Stimulated activated CD8-positive, alpha-beta memory T cell treated with anti-CD3 and anti-CD28 coated beads, Interleukin-4, amount 100 ng/mL, for 48 hours (primary cell): ENCODE data around the gene CD302.
"Not testable (repeated sequence)": the region's sequence is repeated elsewhere in the genome, so short reads cannot be mapped to it uniquely, and the experiment has no call there.

Experiments used
- DNase-seq: peaks from one replicate; pipeline ENCODE4 v3.0.0-alpha.2; 2020

CD302 gene, protein sequence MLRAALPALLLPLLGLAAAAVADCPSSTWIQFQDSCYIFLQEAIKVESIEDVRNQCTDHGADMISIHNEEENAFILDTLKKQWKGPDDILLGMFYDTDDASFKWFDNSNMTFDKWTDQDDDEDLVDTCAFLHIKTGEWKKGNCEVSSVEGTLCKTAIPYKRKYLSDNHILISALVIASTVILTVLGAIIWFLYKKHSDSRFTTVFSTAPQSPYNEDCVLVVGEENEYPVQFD

DNA sequence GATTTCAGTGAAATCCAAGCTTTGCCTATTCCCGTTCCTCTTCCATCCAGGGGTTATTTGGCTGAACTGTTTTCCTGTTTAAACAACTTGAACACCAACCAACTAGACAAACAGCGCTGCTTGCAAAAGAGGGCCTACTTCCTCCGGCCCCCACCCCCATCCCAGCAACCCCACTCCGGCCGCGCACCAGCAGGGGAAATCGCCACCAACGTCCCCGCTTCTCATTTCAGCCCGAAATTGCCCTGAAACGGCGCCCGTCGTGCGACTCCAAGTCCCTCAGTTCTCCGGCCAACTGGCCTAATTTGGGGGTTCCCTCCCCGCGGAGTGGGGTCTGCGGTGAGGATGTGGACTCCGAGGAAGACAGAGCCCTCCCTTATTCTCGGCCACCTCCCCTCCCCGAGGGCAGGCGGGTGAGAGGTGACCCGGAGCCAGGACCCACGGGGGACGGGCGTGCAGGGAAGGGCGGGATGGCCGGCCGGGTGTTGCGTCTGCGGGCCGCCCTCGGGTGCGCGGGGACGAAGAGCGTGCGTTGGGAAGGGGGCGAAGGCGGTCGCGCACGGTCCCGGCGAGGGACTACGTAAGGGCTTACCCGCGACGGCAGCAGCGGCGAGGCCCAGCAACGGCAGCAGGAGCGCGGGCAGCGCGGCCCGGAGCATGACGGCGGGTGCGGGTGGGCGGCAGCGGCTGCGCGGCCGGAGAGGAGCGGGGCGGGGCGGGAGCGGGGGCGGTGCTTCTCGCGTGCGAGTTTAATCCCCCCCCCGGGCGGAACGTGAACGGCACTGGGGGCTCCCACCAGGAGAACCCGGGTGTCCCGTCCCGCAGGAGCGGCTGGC, at the start of gene CD302:
Gene CD302 (minus strand): TSS at position 666 of the 833 bp plus-strand sequence. CDS start 10 bp downstream, at position 656.
- DNase-seq, result peak; percentile 63

DNA sequence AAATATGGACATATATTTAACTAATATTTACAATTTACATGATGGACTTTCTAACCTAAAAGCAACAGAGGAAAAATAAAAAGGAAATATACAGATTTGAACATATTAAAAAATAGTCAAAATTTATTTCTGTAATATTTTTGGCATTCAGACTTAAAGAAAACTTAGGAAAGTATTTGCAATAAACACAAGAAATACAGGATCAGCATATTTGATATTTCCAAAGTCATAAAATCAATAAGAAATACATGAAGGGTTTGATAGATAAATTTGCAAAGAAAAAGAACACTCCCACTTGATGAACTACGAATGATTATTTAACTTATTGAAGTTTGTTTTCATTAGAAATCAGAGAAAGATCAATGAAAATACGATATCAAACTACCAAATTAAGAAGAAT, 48.6 kb upstream of the CD302 start:
- DNase-seq, result no peak

DNA sequence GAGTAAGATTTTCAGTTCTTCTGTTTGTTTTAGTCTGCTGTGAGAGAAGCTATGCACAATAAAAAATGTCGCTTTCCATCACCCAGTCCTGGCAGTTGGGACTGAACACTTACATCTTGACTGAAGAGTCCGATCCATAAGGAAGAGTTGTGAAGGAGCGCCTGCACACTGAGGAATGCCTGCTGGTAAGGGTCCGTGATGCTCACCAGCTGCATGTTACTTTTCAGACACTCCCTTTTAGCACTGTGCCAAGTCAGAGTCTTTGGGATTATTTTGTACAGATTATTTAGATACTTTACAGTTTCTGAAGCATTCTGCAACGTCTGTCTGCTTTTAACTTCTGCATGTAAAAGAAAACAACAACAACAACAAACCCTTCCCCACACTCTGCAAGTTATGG, 42.6 kb upstream of the CD302 start:
- DNase-seq, result no peak

DNA sequence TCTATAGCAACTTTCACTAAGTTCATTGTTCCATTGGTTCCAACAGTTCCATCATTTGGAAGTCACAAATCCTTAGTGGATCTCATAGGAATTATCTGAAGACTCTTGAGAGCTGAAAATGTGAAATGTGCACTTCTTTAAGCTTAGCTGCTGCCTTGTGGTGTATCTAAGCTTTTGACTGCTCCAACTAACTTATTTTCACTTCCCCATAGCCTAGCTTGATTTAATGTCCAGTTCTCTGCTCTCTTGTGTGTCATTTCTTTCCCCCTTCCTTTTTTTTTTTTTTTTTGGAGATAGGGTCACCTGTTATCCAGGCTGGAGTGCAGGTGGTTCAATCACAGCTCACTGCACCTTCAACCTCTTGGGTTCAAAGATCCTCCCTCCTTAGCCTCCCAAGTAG, 34.9 kb upstream of the CD302 start:
- DNase-seq, result no peak

DNA sequence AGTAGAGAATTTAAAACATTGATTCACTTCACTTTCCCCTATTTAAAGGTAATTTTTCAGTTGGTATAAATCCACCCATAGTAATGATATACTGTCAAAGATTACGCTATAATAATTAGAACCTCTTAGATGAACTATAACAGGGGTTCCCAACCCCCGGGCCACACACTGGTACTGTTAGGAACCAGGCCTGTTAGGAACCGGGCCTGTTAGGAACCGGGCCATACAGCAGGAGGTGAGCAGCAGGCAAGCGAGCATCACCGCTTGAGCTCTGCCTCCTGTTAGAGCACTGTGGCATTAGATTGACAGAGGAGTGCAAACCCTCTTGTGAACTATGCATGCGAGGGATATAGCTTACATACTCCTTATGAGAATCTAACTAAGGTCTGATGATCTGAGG, 34.0 kb upstream of the CD302 start:
- no peak for DNase-seq

DNA sequence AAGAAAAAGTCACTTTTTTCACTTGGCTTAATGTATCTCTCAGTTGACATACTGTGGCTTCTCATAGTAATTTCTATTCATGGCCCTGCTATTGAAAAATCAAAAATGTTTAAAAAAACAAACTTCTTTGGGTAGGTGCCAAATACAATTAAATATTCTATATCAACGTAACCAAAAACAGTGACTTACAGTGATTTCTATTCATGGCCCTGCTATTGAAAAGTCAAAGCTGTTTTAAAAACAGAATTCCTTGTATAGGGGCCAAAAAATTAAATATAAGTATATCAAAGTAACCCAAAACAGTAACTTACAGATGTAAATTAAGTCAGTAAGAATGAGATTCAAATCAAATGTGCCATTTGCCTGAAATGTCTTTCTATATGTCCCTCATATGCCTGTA, 31.4 kb upstream of the CD302 start:
- DNase-seq, result no peak

DNA sequence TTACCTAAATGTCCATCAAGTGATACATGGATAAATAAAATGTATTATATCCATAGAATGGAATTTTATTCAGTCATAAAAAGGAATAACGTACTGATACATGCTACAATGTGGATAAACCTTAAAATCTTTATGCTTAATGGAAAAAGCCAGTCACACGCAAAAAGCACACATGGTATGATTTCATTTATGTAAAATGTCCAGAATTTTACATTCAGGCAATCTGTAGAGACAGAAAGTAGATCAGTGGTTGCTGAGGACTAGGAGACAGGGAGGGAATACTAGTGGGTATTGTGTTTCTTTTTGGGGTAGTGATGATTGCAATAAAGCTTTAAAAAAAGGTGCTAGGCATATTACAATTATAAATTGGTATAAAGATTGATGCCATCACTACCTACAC, 30.7 kb upstream of the CD302 start:
- no peak for DNase-seq

DNA sequence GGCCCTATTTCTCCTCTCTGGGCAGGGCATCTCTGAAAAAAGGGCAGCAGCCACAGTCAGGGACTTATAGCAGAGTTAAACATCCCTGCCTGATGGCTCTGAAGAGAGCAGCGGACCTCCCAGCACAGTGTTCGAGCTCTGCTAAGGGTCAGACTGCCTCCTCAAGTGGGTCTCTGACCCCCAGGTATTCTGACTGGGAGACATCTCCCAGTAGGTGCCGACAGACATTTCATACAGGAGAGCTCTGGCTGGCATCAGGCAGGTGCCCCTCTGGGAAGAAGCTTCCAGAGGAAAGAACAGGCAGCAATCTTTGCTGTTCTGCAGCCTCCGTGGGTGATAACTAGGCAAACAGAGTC, 24.4 kb upstream of the CD302 start:
- DNase-seq, result not testable (repeated sequence)

DNA sequence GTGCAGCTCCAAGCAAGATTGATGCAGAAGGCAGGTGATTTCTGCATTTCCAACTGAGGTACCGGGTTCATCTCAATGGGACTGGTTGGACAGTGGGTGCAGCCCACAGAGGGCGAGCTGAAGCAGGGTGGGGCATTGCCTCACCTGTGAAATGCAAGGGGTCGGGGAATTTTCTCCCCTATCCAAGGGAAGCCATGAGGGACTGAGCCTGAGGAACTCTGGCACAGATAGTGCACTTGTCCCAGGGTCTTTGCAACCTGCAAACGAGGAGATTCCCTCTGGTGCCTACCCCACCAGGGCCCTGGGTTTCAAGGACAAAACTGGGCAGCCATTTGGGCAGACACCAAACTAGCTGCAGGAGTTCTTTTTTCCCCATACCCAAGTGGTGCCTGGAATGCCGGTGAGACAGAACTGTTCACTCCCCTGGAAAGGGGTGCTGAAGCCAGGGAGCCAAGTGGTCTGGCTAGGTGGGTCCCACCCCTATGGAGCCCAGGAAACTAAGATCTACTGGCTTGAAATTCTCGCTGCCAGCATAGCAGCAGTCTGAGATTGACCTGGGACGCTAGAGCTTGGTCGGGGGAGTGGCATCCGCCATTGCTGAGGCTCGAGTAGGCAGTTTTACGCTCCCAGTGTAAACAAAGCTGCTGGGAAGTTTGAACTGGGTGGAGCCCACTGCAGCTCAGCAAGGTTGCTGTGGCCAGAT, 23.9 kb upstream of the CD302 start:
- DNase-seq, result not testable (repeated sequence)

DNA sequence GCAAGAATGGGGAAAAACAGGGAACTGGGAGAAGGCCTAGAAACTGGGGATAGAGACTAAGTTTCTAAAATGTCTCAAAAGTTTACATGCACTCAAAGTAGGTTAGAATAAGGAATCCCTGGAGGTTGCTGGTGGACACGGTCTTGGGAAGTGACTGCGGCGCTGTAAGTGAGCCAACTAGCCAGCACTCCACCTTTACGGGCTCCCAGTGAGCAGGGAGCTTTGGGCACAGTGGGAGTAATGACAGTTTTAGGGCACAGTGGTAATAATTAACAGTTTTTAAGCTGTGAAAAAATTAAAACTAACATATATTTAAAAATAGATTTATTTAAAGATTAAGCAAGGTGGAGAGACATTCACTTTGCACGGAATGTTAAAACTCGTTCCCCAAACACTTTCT, 20.9 kb upstream of the CD302 start:
- DNase-seq, result no peak

DNA sequence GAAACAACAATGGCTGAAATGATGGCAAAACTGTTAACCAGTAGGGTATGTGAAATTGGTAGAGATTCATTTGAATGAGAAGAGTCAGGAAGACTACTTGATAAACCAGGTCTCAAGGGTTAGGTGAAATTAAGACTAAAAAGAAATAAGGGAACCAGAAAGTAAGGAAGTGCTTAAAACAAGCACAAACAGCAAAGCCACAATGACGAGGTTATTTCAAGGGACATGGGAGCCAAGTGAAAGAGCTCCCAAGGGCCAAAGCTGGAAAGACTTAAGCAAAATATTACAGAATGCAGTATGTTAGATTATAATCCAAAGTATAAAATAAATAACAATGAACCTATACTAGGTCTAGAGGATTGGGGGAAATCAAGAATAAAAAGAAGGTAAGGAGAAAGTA, 19.3 kb upstream of the CD302 start:
- no peak for DNase-seq

DNA sequence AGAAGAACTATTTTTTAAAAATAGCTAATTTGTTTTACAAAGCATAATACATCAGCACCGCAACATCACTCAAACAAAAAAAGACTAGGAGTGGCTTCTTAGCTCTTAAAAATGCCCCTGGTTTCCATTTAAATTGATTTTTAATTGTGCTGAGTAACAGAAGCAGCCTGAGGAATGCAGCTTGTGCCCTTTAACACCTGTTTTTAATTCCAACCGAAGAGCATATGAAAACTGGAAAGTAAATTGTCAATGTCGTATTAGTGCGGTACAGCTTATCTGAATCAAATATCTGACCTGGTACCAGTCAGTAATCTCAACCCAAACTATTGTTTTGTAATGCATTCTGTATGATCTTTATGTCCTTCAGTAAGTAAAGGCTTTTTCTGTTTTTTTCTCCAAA, 13.2 kb upstream of the CD302 start:
- no peak for DNase-seq

DNA sequence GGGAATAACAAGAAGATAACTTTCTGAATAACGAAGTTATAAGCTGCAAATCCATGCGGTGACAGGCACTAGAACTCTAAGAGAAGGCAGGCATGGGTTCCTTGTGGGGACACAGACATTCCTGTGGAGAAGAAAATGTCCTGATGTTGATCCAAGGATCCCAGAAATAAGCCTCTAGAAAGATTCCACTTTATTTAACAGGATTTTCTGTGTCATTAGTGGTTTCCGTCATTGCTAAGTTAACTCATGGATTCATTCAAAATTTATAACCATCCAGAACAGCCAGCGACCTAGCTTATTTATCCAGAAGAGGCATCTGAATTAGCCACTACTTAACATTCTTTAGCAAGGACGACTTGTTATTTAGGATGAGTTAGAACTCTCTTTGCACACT, 10.0 kb upstream of the CD302 start:
- DNase-seq, result no peak

DNA sequence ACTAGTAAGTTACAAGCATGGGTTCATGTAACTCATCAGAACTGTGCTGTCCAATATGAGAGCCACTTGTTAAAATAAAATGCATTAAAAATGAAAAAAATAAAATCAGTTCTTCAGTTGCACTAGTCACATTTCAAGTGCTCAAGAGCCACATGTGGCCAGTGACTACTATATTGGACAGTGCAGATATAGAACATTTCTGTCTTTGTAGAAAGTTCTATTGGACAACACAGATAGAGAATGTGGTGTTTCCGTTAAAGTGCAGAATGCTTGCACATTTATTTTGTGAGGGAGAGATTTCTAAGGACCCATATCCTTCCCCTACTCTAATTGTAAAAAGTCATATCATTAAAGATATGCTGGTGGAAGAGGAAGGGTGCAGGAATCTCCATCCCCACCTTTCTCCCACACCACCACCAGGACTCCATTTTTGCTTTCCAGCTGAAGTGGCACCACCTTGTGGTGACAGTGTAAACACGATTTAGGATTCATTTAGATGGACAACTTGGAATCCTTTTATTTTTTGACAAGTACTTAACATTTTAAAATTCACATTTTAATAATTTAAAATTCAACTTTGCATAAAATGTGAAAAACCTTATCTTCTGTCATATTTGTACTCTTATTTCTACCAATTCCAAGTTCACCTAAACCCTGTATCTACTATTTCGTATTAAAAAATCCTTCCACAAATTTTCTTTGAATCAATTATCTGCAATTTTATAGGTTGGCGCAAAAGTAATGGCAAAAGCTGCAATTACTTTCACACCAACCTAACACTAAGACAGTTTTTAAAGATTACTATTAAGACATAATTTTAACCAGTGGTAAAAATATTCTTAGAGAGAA, 9.4 kb upstream of the CD302 start:
- DNase-seq, result peak; percentile 34

DNA sequence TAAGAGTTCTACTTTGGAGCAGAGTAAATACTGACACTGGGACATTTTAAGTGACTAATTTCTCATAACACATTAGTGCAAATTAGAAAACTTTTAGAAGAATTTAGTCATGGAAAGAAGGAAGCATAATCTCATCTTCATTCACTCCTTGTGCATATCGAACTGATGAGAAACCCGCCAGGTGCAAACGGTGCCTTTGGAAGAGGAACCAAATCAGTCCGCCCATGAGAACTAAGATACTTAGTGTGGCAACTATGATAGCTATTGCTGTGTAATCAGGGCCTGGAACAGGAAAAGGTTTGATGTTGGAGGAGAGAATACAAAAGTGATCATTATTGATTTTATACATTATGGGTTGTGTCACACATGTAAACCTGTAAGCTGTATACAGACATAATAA, 6.9 kb upstream of the CD302 start:
- DNase-seq, result no peak

DNA sequence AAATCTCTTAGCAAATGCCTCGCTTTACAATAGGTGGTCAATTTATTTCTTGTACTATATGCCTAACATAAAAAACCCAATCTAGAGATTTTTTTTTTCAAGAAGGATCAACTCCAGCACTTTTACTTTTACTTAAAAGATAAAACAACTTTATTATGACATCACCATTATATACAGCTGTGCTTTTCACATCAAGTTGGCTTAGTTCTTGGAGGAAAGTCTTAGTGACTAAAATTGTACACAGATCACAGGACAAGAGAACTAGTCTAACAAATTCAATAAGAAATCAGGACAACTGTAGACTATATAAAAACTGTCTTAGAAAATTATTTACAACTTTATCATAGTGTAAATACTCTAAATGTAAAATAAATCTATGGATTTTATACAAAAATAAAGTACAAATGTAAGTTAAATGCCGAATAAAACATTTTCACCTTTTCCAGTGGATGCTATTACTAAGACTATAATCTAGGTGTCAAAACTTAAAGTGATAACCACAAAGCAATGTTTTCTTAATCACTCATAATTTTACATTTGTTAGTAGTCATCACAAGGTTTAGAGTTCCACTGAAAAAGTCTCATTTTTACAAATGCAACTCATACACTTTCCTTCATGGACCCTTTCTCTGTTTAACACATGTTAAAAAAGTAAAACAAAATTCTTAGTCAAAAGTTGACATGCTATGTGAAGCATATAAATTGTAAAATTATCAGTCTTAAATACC, 5.4 kb upstream of the CD302 start:
- DNase-seq, result no peak

DNA sequence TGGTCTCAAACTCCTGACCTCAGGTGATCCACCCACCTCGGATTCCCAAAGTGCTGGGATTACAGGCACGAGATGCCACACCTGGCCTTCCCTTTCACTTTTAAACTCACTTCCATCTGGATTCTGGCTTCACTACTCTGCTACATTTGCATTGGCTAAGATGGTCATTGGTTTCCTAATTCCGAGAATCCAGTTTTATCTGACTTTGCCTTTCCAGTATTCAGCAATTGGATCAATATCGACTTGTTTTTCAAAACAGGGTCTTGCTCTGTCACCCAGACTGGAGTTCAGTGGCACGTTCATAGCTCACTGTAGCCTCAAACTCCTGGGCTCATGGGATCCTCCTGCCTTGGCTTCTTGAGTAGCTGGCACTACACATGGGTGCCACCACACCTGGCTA, 4.7 kb upstream of the CD302 start:
- DNase-seq, result no peak

DNA sequence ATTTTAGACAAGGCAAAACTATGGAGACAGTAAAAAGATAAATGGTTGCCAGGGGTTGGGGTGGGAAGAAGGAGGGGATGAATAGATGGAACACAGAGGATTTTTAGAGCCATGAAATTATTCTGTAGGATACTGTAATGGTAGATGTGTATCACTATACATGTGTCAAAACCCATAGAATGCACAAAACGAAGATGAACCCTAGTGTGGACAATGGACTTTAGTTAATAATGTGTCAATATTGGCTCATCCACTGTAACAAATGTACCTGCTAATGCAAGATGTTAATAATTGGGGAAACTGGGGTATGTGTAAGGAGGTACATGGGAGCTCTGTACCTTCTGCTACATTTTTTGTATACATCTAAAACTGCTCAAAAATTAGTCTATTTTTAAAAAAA, 1.8 kb upstream of the CD302 start:
- DNase-seq, result no peak

DNA sequence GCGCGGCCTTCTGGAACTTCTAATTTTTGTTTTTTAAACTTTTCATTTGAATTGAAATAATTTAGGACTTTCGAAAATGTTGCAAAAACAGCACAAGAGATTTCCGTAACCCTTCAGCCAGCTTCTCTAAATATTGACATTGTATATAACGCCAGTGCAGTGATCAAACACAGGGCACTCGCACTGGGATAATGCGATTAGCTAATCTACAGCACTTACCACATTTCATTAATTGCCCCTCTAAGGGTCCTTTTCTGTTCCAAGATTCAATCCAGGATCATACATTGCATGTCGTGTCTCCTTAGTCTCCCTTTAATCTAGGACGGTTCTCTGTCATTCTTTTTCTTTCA, 343 bp upstream of the CD302 start:
- DNase-seq, result no peak

DNA sequence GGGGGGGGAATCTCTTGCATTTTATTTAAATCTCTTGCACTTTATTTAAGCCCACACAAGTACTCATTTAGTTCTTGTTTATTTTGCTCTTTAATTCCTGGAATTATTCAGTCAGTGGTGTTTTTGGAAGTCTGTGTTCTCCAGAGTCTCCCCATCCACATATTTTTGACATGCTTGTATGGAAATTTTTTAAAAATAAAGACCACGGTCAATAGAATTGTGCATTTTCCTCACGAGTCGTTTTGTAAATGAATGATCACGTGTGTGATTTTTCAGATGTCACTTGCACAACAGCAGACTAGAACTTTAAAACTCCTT, 824 bp downstream of the CD302 start:
- no peak for DNase-seq

DNA sequence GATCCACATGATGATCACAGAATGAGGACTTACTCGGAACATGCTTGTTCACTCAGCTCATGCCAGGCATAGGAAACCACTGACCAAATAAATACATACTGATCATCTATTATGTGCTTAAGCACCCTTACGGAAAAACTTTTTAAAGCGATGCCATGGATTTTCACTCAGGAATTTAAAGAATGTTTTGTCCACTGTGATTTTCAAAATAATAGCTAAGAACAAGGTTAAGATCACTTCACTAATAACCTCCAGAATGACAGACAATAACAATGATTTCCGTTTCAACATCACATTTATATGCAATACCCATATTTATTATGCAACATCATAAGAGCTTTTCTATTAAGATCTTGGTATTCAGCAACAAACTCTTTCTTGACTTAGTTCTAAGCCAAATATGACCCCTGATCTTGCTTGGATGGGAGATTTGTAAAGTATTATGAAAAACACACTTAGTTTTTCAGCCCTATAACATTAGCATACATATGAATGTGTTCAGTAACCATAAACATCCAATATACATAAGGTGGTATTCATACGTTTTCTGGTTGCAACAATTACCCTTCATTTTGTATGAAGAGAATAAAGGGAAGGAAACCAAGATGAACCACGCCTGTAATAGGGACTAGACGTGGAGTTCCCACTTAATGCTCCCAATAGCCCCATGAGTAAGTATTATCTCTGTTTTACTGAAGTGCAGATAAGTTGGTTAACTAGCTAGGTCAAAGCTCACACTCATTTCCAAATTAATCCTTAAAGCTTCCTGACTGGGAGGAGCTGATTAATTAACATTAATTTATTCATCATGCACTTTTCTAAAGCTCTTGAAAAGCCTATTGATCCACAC, 1.9 kb downstream of the CD302 start:
- no peak for DNase-seq

DNA sequence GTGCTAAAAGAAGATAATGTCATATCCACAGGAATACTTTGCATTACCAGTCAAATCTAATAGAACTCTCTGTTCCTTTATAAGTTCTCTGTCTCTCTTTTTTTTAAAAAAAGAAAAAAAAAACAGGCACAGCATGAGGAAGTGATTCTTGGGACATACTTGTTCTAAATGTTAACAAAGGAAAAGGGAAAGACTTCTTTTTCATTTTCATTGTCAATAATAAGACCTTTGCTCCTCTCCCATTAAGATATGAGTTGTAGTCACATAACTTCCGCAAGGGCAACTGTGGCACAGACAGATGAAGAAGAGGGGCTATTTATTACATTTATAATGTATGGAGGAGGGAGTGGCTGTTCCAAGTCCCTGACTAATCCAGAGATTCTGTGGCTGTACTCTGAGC, 4.7 kb downstream of the CD302 start:
- DNase-seq, result no peak
